ENCODE results near the gene SLC10A7.
A peak's percentile ranks its signal among the peaks of the same experiment; 100 is the strongest.

The SLC10A7 gene

DNA sequence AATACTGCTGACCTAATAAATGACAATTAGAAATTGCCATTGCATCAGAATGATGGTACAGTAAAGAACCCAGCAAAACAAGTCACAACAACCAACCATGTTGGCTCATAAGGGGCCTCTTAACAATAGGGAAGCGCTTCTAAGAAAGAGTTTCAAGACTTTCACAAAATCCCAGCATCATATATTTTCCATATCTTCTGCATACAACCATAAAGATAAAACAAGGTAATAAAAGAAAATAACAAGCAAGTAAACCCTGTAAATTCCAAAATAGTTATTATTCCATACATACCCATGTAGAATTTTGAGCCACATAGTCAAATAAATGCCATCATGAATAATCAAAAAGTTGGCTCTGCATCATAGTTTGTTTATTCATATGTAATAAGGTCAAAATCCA, 8.2 kb downstream of the SLC10A7 start:
- Mint-ChIP-seq H3K36me3 (peaks cover 11 to 12% of the 10 kb centered on the region in 2 donors), H3K27ac (no peak overlapping the region)
- ATAC-seq (replicated peaks), result no peak

DNA sequence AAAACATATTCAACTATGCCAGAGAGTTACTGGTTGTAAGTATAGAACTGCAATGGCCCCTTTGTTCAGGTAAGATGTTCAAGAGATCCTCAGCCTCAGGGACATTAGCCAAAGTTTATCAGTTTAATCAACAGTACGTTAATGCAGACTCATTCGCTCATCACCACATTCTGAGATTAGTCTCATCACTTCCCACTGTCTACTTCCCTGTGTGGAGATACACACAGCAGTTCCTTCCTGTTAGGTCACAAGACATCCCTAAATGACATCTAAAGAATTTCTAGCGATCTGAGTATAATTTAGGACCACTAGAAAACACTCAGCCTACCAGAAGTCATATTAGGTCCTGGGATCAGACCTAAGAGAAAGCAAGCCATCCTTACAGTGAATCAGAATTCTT, 10.4 kb downstream of the SLC10A7 start:
- H3K9me3 Mint-ChIP-seq, result no peaks in the 10 kb centered on the region
- peaks cover 2 to 4% of the 10 kb centered on the region in 2 donors for H3K4me1 Mint-ChIP-seq
- ATAC-seq (replicated peaks), result no peak
- no peaks in the 10 kb centered on the region for H3K27me3 Mint-ChIP-seq
- no peak for DNase-seq
- no peak overlapping the region for H3K27ac Mint-ChIP-seq
- H3K36me3 Mint-ChIP-seq, result peaks cover 18 to 23% of the 10 kb centered on the region in 2 donors
- no peak overlapping the region for H3K4me3 Mint-ChIP-seq

More for the DNA sequence above, 8.2 kb downstream of the SLC10A7 start:
- no peaks in the 10 kb centered on the region for H3K4me1 Mint-ChIP-seq
- no peak for DNase-seq
- H3K27me3 Mint-ChIP-seq, result no peaks in the 10 kb centered on the region
- H3K9me3 Mint-ChIP-seq, result no peaks in the 10 kb centered on the region
- H3K4me3 Mint-ChIP-seq, result no peak overlapping the region

DNA sequence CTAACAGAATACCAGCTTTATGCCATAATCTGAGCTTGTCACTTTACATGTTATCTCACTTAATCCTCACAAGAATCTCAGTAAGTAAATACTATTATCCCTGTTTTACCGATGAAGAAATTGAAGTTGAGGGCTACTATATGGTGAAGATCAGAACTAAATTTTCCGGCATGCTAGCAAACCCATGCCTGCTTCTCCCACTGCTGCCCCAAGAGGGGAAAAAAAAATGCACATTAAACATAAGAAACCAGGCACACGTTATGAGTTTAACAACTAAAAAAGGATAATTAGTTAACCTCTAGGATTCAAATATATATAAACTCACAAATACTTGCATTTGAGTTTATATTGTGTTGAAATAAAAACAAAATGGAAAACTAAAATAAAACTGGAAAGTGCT, 10.8 kb downstream of the SLC10A7 start:
- H3K27ac Mint-ChIP-seq, result no peak overlapping the region
- H3K27me3 Mint-ChIP-seq, result no peaks in the 10 kb centered on the region
- no peak overlapping the region for H3K4me3 Mint-ChIP-seq
- DNase-seq, result no peak
- H3K4me1 Mint-ChIP-seq, result peaks cover 3 to 7% of the 10 kb centered on the region in 2 donors
- H3K36me3 Mint-ChIP-seq, result peaks cover 19% of the 10 kb centered on the region in 2 donors
- ATAC-seq (replicated peaks), result no peak
- no peaks in the 10 kb centered on the region for H3K9me3 Mint-ChIP-seq

DNA sequence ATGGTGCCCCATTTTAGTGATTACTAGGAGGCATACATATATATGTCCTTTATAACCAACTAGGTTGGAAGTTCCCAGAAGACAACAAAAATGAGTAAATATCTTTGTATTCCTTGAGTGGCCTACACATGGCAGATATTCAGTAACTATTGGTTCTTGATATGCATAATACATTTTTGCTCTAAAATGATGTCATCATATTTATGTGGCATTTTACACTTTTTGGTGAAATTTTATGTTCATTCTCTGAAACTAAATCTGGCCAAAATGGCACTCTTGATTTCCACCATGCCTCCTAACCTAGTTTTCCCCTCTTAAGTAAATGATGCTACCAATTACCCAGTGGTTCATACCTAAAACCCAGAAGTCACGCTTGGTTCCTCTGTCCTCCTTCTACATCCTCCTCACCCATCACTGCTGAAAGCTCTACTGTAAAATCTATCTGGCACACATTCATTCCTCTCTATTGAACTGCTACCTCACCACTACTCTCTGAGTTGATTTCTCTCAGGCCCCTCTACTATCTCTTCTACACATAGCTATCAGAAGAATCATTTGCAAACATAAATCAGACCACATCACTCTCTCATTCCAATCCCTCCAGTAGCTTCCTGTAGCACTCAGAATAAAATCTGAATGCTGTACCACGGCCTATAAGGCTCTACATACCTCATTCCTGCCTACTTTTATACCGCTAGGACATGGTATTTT, 13.4 kb downstream of the SLC10A7 start:
- Mint-ChIP-seq H3K9me3 (no peaks in the 10 kb centered on the region), H3K36me3 (peaks cover 20 to 25% of the 10 kb centered on the region in 2 donors), H3K27me3 (no peaks in the 10 kb centered on the region), H3K4me3 (no peak overlapping the region), H3K4me1 (peaks cover 3 to 7% of the 10 kb centered on the region in 2 donors), H3K27ac (no peak overlapping the region)
- ATAC-seq (replicated peaks), result no peak
- no peak for DNase-seq

DNA sequence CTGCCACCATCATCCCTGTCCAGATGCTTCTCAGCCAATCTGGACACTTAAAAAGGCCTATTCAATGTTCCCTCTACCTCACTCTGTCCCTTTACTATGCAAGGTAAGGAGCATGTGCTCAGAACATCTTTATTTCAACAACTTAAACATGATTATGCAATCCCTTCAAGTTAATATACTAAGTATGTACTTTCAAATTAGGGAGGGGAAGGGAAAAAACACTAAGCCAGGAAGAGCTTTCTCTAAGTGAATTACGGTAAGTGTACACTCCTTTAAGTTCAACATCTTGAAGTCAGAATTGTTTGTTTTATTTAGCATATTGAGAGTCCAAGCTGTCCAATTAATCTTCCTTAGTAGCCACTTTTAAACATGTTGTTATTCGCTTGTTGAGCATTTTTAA, 14.1 kb downstream of the SLC10A7 start:
- Mint-ChIP-seq H3K4me1 (peaks cover 3 to 7% of the 10 kb centered on the region in 2 donors), H3K4me3 (no peak overlapping the region), H3K36me3 (peaks cover 25 to 27% of the 10 kb centered on the region in 2 donors), H3K9me3 (no peaks in the 10 kb centered on the region), H3K27me3 (no peaks in the 10 kb centered on the region), H3K27ac (no peak overlapping the region)
- no peak for DNase-seq
- no peak for ATAC-seq (replicated peaks)

DNA sequence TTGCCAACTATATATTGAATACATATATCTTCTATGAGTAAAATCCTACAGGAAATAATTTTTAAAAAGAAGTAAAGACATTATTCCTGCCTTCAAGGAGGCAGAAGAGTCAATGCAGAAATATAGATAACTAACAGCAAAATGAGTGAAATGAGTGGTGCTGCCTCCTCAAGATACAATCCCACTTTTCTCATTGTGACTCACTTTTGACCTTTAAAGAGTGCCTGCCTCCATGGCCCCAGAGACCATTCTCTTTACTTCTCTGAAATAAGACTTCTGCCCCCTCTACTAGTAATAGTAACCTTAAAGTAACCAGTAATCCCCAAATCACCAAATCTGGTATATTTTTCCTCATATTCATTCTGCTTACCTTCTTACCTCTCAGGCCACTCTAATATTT, 15.5 kb downstream of the SLC10A7 start:
- peaks cover 3 to 7% of the 10 kb centered on the region in 2 donors for H3K4me1 Mint-ChIP-seq
- no peak overlapping the region for H3K27ac Mint-ChIP-seq
- H3K4me3 Mint-ChIP-seq, result no peak overlapping the region
- peaks cover 27% of the 10 kb centered on the region in 2 donors for H3K36me3 Mint-ChIP-seq
- DNase-seq, result no peak
- no peaks in the 10 kb centered on the region for H3K27me3 Mint-ChIP-seq
- ATAC-seq (replicated peaks), result peak; percentile 57 to 58
- H3K9me3 Mint-ChIP-seq, result no peaks in the 10 kb centered on the region

DNA sequence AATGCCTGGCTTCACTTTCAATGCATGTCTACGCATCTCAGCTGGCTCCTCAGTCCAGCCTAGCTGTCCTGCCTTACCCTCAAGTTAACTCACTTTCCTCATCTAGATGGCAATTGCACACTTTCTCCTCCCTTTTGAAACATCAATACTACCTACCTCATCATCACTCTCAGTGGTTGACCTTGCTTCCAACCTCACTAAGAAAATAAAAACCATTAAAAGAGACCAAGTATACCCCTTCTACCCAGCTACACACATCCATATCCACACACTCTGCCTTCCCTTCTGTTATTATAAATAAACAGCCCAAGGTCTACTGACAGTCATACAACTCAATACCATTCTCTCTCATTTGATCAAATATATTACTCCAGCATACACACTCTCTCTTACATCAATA, 21.5 kb downstream of the SLC10A7 start:
- H3K4me3 Mint-ChIP-seq, result no peak overlapping the region
- ATAC-seq (replicated peaks), result no peak
- peaks cover 0 to 6% of the 10 kb centered on the region in 2 donors for H3K4me1 Mint-ChIP-seq
- no peak for DNase-seq
- no peaks in the 10 kb centered on the region for H3K27me3 Mint-ChIP-seq
- no peaks in the 10 kb centered on the region for H3K9me3 Mint-ChIP-seq
- H3K36me3 Mint-ChIP-seq, result peaks cover 13 to 14% of the 10 kb centered on the region in 2 donors
- H3K27ac Mint-ChIP-seq, result no peak overlapping the region

DNA sequence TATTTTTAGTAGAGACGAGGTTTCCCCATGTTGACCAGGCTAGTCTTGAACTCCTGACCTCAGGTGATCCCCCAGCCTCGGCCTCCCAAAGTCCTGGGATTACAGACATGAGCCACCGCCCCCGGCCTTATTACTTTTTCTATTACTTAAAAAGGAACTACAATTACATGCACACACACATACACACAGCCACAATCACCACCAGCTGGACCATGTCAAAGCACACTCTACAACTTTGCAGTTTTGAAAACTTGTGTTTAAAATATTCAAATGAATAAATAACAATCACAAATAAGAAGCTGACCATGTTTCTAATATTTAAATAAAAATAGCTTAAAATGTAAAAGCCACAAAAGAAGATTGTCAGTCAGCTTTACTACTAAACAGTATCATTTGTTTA, 23.4 kb downstream of the SLC10A7 start:
- Mint-ChIP-seq H3K27ac (no peak overlapping the region), H3K4me3 (no peak overlapping the region), H3K4me1 (peaks cover 0 to 6% of the 10 kb centered on the region in 2 donors), H3K27me3 (no peaks in the 10 kb centered on the region), H3K36me3 (peaks cover 13 to 17% of the 10 kb centered on the region in 2 donors), H3K9me3 (no peaks in the 10 kb centered on the region)
- no peak for DNase-seq
- no peak for ATAC-seq (replicated peaks)

DNA sequence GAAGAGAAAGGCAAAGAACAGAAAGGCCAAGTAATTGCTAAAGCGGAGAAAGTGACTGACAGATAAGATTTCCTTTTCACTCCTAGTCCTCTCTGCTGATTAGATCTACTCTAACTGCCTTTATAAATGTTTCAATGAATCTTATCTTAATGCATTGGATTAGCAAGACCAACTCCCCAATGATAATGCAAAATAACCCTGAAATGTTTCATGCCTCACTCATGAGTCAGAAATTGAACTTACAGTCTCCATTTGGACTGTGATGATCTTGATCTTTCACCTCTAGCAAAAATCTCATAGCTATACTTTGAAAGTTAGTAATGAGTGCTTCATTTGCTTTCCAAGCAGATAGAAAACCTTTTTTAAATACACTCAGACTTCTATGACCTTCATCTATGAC, 26.5 kb downstream of the SLC10A7 start:
- DNase-seq (no peak), ATAC-seq (replicated peaks) (no peak)
- H3K27ac Mint-ChIP-seq, result peak overlapping the region; percentile 76
- H3K36me3 Mint-ChIP-seq, result peaks cover 14 to 23% of the 10 kb centered on the region in 2 donors
- H3K4me1 Mint-ChIP-seq, result peaks cover 6 to 15% of the 10 kb centered on the region in 2 donors
- H3K4me3 Mint-ChIP-seq, result no peak overlapping the region
- H3K9me3 Mint-ChIP-seq, result peaks cover 0 to 8% of the 10 kb centered on the region in 2 donors
- H3K27me3 Mint-ChIP-seq, result no peaks in the 10 kb centered on the region

DNA sequence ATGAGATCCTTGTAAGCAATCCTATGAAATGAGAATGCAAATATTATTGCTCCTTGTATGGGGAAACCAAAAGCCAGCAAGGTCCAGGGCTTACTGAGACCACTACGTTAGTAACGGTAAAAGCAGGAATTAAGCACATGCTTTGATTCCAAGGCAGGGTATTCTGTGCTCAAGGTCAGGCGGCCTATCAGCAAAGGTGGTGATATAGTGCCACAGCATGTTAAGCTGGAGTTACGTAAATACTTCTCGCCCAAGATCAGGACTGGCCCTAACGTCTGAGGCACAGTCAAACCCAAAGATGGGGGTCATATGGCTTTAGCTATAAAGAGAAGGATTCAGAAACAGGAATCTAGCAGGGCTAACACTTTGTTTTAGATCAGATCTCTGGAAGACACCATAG, 27.6 kb downstream of the SLC10A7 start:
- Mint-ChIP-seq H3K27ac (no peak overlapping the region), H3K4me3 (no peak overlapping the region), H3K4me1 (peaks cover 6 to 15% of the 10 kb centered on the region in 2 donors), H3K27me3 (no peaks in the 10 kb centered on the region), H3K36me3 (peaks cover 14 to 23% of the 10 kb centered on the region in 2 donors), H3K9me3 (peaks cover 0 to 8% of the 10 kb centered on the region in 2 donors)
- no peak for ATAC-seq (replicated peaks)
- DNase-seq, result no peak

DNA sequence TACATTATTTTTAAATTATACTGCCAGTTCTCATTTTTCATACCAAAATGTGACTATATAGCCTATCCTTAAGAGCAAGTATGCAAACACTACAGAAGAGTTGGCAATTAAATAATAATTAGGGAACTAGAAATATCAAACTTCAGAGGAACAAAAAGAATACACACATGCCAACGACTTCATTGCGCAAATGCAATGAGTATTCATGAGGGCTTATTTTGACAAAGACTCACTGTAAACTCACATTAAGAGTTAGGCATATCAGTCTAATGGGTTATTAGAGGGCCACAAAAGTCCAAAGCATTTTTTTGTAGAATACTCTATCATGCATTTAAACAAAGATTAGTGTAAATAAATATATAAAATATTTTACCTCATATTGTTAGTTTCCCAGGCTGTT, 31.6 kb downstream of the SLC10A7 start:
- H3K27me3 Mint-ChIP-seq, result no peaks in the 10 kb centered on the region
- no peak overlapping the region for H3K27ac Mint-ChIP-seq
- no peak overlapping the region for H3K4me3 Mint-ChIP-seq
- peaks cover 9 to 19% of the 10 kb centered on the region in 2 donors for H3K4me1 Mint-ChIP-seq
- ATAC-seq (replicated peaks), result no peak
- H3K36me3 Mint-ChIP-seq, result peaks cover 27 to 35% of the 10 kb centered on the region in 2 donors
- H3K9me3 Mint-ChIP-seq, result peaks cover 2 to 12% of the 10 kb centered on the region in 2 donors
- no peak for DNase-seq

DNA sequence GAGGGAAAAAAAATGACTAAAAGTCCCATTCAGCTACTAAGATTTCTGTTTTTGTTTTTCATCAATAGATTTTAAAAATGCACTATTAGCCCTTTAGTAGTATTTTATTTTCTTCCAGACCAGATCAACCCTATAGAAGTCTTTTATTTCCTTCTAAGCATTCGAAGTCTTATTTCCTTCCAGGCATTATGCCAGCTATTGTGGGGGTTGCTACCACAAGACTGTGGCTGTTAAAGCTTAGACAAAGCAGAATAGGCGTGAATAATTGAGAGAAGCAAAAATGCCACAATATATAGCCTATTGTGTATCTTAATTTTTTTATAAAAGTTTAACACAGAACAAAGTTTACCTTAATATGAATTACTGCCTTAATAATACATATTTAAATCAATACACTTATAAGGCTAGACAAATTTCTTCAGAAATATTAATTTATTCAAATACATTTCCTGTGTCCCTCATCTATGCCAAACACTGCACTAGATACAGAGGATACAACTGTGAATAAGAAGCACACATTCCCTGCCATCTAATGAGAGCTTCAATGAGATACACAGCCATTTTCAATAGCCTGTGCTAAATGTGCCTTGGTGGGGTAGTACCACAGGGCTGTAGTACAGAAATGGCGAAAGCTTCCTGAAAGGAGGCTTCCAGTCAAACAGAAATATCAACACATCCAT, 33.1 kb downstream of the SLC10A7 start:
- Mint-ChIP-seq H3K27me3 (no peaks in the 10 kb centered on the region), H3K27ac (no peak overlapping the region), H3K9me3 (peaks cover 4 to 15% of the 10 kb centered on the region in 2 donors), H3K36me3 (peaks cover 25 to 43% of the 10 kb centered on the region in 2 donors), H3K4me1 (peaks cover 9 to 19% of the 10 kb centered on the region in 2 donors), H3K4me3 (no peak overlapping the region)
- DNase-seq (no peak), ATAC-seq (replicated peaks) (no peak)

DNA sequence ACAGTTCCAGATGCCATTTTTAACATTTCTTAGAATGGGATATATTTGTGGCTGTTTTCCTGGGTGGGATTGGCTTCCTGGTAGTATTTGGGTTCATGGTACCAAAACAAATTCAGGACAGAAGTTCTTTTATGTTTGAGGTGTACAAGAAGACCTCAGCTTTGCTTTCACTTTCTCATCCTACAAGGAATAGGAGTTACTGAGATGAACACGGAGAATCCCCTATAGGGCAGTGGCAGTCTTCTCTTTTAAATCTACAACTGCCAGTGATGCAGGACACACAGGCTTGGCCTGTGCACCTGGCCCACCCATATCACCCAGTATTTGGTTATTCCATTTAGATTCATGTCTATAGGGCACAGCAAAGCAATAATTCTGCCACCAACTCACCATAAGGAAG, 35.2 kb downstream of the SLC10A7 start:
- DNase-seq, result no peak
- no peak for ATAC-seq (replicated peaks)
- no peak overlapping the region for H3K27ac Mint-ChIP-seq

DNA sequence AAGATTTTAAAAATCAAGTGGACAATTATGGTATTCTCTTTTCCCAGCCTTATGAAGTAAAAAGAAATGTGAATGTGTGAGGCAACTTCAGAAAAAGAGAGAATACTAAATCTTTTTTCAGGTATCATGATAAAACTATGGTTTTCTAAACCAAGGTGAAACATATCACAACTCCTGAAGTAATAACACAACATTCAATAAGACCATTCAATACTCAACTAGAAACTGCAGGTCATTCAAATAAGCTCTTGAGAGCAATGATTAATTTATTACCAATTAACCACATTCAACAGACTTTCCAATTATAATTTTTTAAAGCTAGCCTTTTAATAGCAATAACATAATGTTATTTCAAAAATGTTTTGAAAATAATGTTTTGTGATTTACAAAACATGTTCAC, 35.8 kb downstream of the SLC10A7 start:
- Mint-ChIP-seq H3K9me3 (peaks cover 16 to 25% of the 10 kb centered on the region in 2 donors), H3K36me3 (peaks cover 38 to 57% of the 10 kb centered on the region in 2 donors), H3K27ac (no peak overlapping the region), H3K27me3 (no peaks in the 10 kb centered on the region), H3K4me1 (peaks cover 5 to 14% of the 10 kb centered on the region in 2 donors), H3K4me3 (no peak overlapping the region)
- ATAC-seq (replicated peaks) (no peak), DNase-seq (no peak)

More for the DNA sequence above, 35.2 kb downstream of the SLC10A7 start:
- Mint-ChIP-seq H3K4me1 (peaks cover 8 to 19% of the 10 kb centered on the region in 2 donors), H3K36me3 (peaks cover 39 to 57% of the 10 kb centered on the region in 2 donors), H3K9me3 (peaks cover 16 to 30% of the 10 kb centered on the region in 2 donors), H3K4me3 (no peak overlapping the region), H3K27me3 (no peaks in the 10 kb centered on the region)

DNA sequence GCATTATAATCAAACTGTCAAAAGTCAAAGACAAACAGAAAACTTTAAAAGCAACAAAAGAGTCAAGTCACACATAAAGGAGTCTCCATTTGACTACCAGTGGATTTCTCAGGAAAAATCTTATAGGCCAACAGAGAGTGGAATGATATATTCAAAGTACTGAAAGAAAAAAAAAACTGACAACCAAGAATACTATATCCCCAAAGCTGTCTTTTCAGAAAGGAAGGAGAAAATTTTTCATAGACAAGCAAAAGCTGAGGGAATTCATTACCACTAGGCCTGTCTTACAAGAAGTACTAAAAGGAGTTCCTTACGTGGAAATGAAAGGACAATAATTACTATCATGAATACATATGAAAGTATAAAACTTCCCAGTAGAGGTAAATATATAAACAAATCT, 39.0 kb downstream of the SLC10A7 start:
- no peaks in the 10 kb centered on the region for H3K27me3 Mint-ChIP-seq
- H3K4me1 Mint-ChIP-seq, result peaks cover 7 to 17% of the 10 kb centered on the region in 2 donors
- no peak overlapping the region for H3K27ac Mint-ChIP-seq
- DNase-seq (no peak), ATAC-seq (replicated peaks) (no peak)
- H3K9me3 Mint-ChIP-seq, result peaks cover 18 to 27% of the 10 kb centered on the region in 2 donors
- H3K36me3 Mint-ChIP-seq, result peaks cover 42 to 61% of the 10 kb centered on the region in 2 donors
- H3K4me3 Mint-ChIP-seq, result no peak overlapping the region
